Measurements from ENCODE around the gene GPC2.

GRCh38 chr7:100212631-100213286, 35.6 kb upstream of the GPC2 start:
- no peak for TF ChIP-seq CTCF (IDR thresholded peaks at IDR 0.05)
- TF ChIP-seq MAX (IDR thresholded peaks at IDR 0.05) = no peak
- TF ChIP-seq CBX8 (IDR thresholded peaks at IDR 0.05) = no peak
- TF ChIP-seq RAD21 (conservative IDR thresholded peaks at IDR 0.05 in 1 of 2, IDR thresholded peaks at IDR 0.05 in 1 of 2) = no peak
- no peak for TF ChIP-seq JUN (IDR thresholded peaks at IDR 0.05)
- TF ChIP-seq SMC3 (IDR thresholded peaks at IDR 0.05) = no peak
- no peak for TF ChIP-seq POLR2A (IDR thresholded peaks at IDR 0.05; ENCODE audit: low read length)
- no peak for TF ChIP-seq EP300 (IDR thresholded peaks at IDR 0.05)
- no peak for TF ChIP-seq PHF8 (IDR thresholded peaks at IDR 0.05; ENCODE audit: borderline replicate concordance, low read depth)
- TF ChIP-seq, protein P1, sequence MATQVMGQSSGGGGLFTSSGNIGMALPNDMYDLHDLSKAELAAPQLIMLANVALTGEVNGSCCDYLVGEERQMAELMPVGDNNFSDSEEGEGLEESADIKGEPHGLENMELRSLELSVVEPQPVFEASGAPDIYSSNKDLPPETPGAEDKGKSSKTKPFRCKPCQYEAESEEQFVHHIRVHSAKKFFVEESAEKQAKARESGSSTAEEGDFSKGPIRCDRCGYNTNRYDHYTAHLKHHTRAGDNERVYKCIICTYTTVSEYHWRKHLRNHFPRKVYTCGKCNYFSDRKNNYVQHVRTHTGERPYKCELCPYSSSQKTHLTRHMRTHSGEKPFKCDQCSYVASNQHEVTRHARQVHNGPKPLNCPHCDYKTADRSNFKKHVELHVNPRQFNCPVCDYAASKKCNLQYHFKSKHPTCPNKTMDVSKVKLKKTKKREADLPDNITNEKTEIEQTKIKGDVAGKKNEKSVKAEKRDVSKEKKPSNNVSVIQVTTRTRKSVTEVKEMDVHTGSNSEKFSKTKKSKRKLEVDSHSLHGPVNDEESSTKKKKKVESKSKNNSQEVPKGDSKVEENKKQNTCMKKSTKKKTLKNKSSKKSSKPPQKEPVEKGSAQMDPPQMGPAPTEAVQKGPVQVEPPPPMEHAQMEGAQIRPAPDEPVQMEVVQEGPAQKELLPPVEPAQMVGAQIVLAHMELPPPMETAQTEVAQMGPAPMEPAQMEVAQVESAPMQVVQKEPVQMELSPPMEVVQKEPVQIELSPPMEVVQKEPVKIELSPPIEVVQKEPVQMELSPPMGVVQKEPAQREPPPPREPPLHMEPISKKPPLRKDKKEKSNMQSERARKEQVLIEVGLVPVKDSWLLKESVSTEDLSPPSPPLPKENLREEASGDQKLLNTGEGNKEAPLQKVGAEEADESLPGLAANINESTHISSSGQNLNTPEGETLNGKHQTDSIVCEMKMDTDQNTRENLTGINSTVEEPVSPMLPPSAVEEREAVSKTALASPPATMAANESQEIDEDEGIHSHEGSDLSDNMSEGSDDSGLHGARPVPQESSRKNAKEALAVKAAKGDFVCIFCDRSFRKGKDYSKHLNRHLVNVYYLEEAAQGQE (IDR thresholded peaks at IDR 0.05) = no peak
- TF ChIP-seq KDM5A (IDR thresholded peaks at IDR 0.05) = no peak
